NCI-H2107 (cell line): ENCODE measurements around the gene KDM8.
"Not testable (repeated sequence)": the region's sequence is repeated elsewhere in the genome, so short reads cannot be mapped to it uniquely, and the experiment has no call there.

ENCODE experiments used
- DNase-seq: peaks from one replicate; lab custom pipeline; 2025; lab: John Stamatoyannopoulos, UW

The KDM8 gene

GRCh38 chr16:27243725-27244362, 40.5 kb downstream of the KDM8 start:
- no peak for DNase-seq

GRCh38 chr16:27244363-27244755, 41.0 kb downstream of the KDM8 start:
- no peak for DNase-seq

- no peak for DNase-seq
Measured at GRCh38 chr16:27245276-27246172, 42.2 kb downstream of the KDM8 start.

- no peak for DNase-seq
Measured at GRCh38 chr16:27246439-27246838, 43.1 kb downstream of the KDM8 start.

- DNase-seq = not testable (repeated sequence)
Measured at GRCh38 chr16:27247076-27247475, 43.8 kb downstream of the KDM8 start.

GRCh38 chr16:27248036-27248435, 44.7 kb downstream of the KDM8 start:
- DNase-seq = no peak

- not testable (repeated sequence) for DNase-seq
Measured at GRCh38 chr16:27248886-27249285, 45.6 kb downstream of the KDM8 start.

GRCh38 chr16:27251541-27252205, 48.3 kb downstream of the KDM8 start:
- no peak for DNase-seq

- DNase-seq = no peak
Measured at GRCh38 chr16:27252206-27252585, 48.9 kb downstream of the KDM8 start.

- DNase-seq = no peak
Measured at GRCh38 chr16:27253526-27253930, 50.2 kb downstream of the KDM8 start.

- DNase-seq = no peak
Measured at GRCh38 chr16:27254262-27254811, 51.0 kb downstream of the KDM8 start.

- no peak for DNase-seq
Measured at GRCh38 chr16:27256861-27257260, 53.5 kb downstream of the KDM8 start.

- DNase-seq = no peak
Measured at GRCh38 chr16:27257271-27257670, 53.9 kb downstream of the KDM8 start.

GRCh38 chr16:27258241-27258734, 55.0 kb downstream of the KDM8 start:
- no peak for DNase-seq

GRCh38 chr16:27259710-27260109, 56.4 kb downstream of the KDM8 start:
- no peak for DNase-seq

GRCh38 chr16:27262904-27263423, 59.6 kb downstream of the KDM8 start:
- DNase-seq = not testable (repeated sequence)

- no peak for DNase-seq
Measured at GRCh38 chr16:27264151-27264550, 60.8 kb downstream of the KDM8 start.

- no peak for DNase-seq
Measured at GRCh38 chr16:27265982-27266381, 62.7 kb downstream of the KDM8 start.

GRCh38 chr16:27267037-27267677, 63.8 kb downstream of the KDM8 start:
- DNase-seq = no peak

GRCh38 chr16:27268376-27269299, 65.3 kb downstream of the KDM8 start, which contains the start of gene NSMCE1:
NSMCE1 (minus strand) TSS chr16:27268772; CDS start chr16:27257570, 11,202 bp downstream.
- DNase-seq = peak; percentile 89
